Measurements from ENCODE around the gene PRKCQ. TPM values are rescaled to one million over a fixed set of nuclear protein-coding genes. Genes with fewer than 3 reads are reported as not detected.

Gene PRKCQ
- total RNA-seq, 1 experiment from 2014 or later, result 12.1 TPM

DNA sequence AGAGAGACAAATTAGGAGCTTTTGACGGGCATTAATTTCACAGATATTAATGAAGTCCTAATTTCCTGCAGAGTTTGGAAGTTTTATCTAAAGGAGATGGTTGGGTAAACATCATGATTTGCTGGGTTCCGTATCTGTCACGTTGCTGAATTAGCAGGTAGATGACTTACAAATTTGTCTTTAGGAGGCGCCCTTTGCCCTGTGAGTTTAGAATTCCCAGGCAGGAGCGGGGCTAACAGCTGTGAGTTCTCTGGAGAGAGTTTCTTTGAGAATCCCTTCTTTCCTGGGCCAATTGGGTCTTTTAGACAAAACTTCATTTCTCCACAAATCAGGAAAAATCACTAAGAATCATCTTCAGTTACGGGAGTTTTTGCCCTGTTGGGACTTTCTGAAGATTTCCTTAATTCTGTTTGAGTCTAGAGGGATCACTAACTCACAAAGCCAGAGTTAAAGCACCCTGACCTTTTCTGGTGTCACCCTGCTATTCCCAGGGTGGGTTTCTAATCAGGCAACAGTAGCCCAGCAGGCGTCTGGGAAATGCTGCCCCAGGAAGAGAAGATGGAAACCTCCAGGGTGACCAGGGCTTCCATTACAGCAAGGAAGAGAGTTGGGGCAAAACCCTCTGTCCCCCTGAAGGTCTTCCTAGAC lies 63.7 kb downstream of the PRKCQ start:
- H3K18ac ChIP-seq (ENCODE audit: insufficient read length, low read depth, low read length), result no peak overlapping the region
- no CpG with 5 or more reads among the region's 7 CpGs for WGBS (ENCODE audit: extremely low coverage, insufficient read length, low lambda C conversion rate)
- TF ChIP-seq, protein P1, sequence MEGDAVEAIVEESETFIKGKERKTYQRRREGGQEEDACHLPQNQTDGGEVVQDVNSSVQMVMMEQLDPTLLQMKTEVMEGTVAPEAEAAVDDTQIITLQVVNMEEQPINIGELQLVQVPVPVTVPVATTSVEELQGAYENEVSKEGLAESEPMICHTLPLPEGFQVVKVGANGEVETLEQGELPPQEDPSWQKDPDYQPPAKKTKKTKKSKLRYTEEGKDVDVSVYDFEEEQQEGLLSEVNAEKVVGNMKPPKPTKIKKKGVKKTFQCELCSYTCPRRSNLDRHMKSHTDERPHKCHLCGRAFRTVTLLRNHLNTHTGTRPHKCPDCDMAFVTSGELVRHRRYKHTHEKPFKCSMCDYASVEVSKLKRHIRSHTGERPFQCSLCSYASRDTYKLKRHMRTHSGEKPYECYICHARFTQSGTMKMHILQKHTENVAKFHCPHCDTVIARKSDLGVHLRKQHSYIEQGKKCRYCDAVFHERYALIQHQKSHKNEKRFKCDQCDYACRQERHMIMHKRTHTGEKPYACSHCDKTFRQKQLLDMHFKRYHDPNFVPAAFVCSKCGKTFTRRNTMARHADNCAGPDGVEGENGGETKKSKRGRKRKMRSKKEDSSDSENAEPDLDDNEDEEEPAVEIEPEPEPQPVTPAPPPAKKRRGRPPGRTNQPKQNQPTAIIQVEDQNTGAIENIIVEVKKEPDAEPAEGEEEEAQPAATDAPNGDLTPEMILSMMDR (conservative IDR thresholded peaks at IDR 0.05), result peak; percentile 58
- peaks cover 2% of the 10 kb centered on the region for H3K9me3 ChIP-seq (ENCODE audit: control insufficient read depth, low read depth, low read length)
- no peak overlapping the region for H3K4me2 ChIP-seq (ENCODE audit: insufficient read depth, insufficient read length, low read length)
- H2BK15ac ChIP-seq (ENCODE audit: low read depth, low read length), result no peak overlapping the region
- H3K9ac ChIP-seq (ENCODE audit: extremely low read depth, insufficient read length, low read length), result no peak overlapping the region
- no peak overlapping the region for H2BK5ac ChIP-seq (ENCODE audit: insufficient read length, low read length)
- H2BK12ac ChIP-seq (ENCODE audit: insufficient read length, low read depth, low read length), result no peak overlapping the region
- no peak overlapping the region for H2BK20ac ChIP-seq (ENCODE audit: low read depth, low read length, poor library complexity, severe bottlenecking)
- H4K8ac ChIP-seq (replicated peaks; ENCODE audit: insufficient read length, low read depth, low read length), result no peak overlapping the region
- H3K27ac ChIP-seq (ENCODE audit: insufficient read length, low read depth, low read length), result no peak overlapping the region
- no peak overlapping the region for H3K23ac ChIP-seq (ENCODE audit: insufficient read length, low read depth, low read length)
- H3K56ac ChIP-seq (ENCODE audit: insufficient read length, low read depth, low read length), result no peak overlapping the region
- peaks cover 2 to 8% of the 10 kb centered on the region in 2 experiments; a peak in 4 of 5 replicates for H3K9me3 Mint-ChIP-seq
- no peaks in the 10 kb centered on the region for H3K27me3 Mint-ChIP-seq (ENCODE audit: low read depth)
- peaks cover 27 to 29% of the 10 kb centered on the region in 2 experiments for H3K4me1 Mint-ChIP-seq
- H2AK5ac ChIP-seq (ENCODE audit: insufficient read length, low read length), result no peak overlapping the region
- H3K23me2 ChIP-seq (ENCODE audit: insufficient read length, low read depth, low read length, poor library complexity, severe bottlenecking), result no peaks in the 10 kb centered on the region
- no peak overlapping the region for H4K5ac ChIP-seq (ENCODE audit: insufficient read length, low read depth, low read length)
- H3K79me1 ChIP-seq (ENCODE audit: insufficient read depth, low read depth, low read length, poor library complexity, severe bottlenecking), result no peaks in the 10 kb centered on the region
- no peak overlapping the region for H2AFZ ChIP-seq (ENCODE audit: low read length)
- peak; percentile 44 for DNase-seq
- no peak overlapping the region for H3K4ac ChIP-seq (ENCODE audit: low read depth, low read length)
- H3K27ac Mint-ChIP-seq, result no peak overlapping the region
- no peaks in the 10 kb centered on the region for H3K79me2 ChIP-seq (ENCODE audit: insufficient read depth, low read length)
- H3K36me3 Mint-ChIP-seq (ENCODE audit: insufficient read depth in 1 of 3, low read depth in 3 of 3), result peaks cover 9 to 28% (median 15%) of the 10 kb centered on the region in 3 experiments
- no peaks in the 10 kb centered on the region for H3K27me3 ChIP-seq (ENCODE audit: insufficient read depth, low read length)
- H2BK120ac ChIP-seq (ENCODE audit: low read depth, low read length, poor library complexity, severe bottlenecking), result no peak overlapping the region
- H3K14ac ChIP-seq (ENCODE audit: insufficient read depth, low read length), result no peak overlapping the region
- H4K91ac ChIP-seq (ENCODE audit: insufficient read length, low read depth, low read length), result no peak overlapping the region
- H3T11ph ChIP-seq (ENCODE audit: low read length), result no peak overlapping the region
- H3K4me3 Mint-ChIP-seq, result no peak overlapping the region
- no peaks in the 10 kb centered on the region for H3K4me1 ChIP-seq (ENCODE audit: insufficient read depth, low read length)
- H4K20me1 ChIP-seq (ENCODE audit: control insufficient read depth, insufficient read depth, insufficient read length), result no peaks in the 10 kb centered on the region
